ENCODE data around the gene SKAP2.

GRCh38 chr7:26668821-26669220, 195.6 kb downstream of the SKAP2 start:
- TF ChIP-seq CTCF (IDR thresholded peaks at IDR 0.05; ENCODE audit: borderline replicate concordance, extremely low read depth, low read length, poor library complexity, severe bottlenecking) (no peak), EZH2 (IDR thresholded peaks at IDR 0.05; ENCODE audit: borderline replicate concordance, low read depth, low read length, severe bottlenecking) (no peak)
